Measurements from ENCODE around the gene DAND5.
"Not testable (repeated sequence)": the region's sequence is repeated elsewhere in the genome, so short reads cannot be mapped to it uniquely, and the experiment has no call there.

DAND5 gene

GRCh38 chr19:12955996-12956395, 13.4 kb upstream of the DAND5 start:
- CTCF ChIA-PET, result interaction anchor here (1.1 to 4.9 kb wide), 2 partner anchors 9 to 21 kb away, joined by 4 to 47 read pairs; no protein-coding TSS in a partner anchor

GRCh38 chr19:12956446-12957388, 12.7 kb upstream of the DAND5 start, which contains the start of gene GADD45GIP1:
Gene GADD45GIP1, minus strand, starts transcription at chr19:12957223. Its CDS starts 11 bp downstream, at chr19:12957212.
- no peaks in the 10 kb centered on the region for H3K9me3 ChIP-seq (ENCODE audit: control extremely low read depth in 1 of 5, control insufficient read depth in 4 of 5, insufficient read depth in 2 of 5, low read depth in 1 of 5, low read length in 4 of 5)
- peak; percentile 78 to 88 (median 84) for DNase-seq
- no peaks in the 10 kb centered on the region for H3K27me3 ChIP-seq (replicated peaks in 2 of 5; ENCODE audit: control insufficient read depth in 4 of 5, insufficient read depth in 5 of 5, low read length in 4 of 5)
- peak within 1 kb of the TSS; percentile 71 to 96 (median 89) for H3K4me3 ChIP-seq (ENCODE audit: control insufficient read depth in 1 of 7, extremely low read depth in 1 of 7, insufficient read depth in 4 of 7, low read depth in 2 of 7, low read length in 6 of 7)
- peaks cover 4 to 36% (median 18%) of the 10 kb centered on the region in 4 experiments for H3K36me3 ChIP-seq (ENCODE audit: control insufficient read depth in 4 of 4, insufficient read depth in 4 of 4, low read length in 3 of 4)
- POLR2A ChIA-PET, result interaction anchor here (0.6 to 1.7 kb wide), 6 partner anchors 9 to 1286 kb away, joined by 3 to 7 read pairs (median 3); partner anchors contain the start of genes CALR and RAD23A
- H3K4me1 ChIP-seq (ENCODE audit: control extremely low read depth in 1 of 4, control insufficient read depth in 4 of 4, insufficient read depth in 4 of 4, low read length in 3 of 4), result peaks cover 0 to 53% (median 48%) of the 10 kb centered on the region in 4 experiments
- 6% methylated on average over 66 of the region's 84 CpGs for WGBS (ENCODE audit: insufficient coverage)
- H3K27ac ChIP-seq (ENCODE audit: insufficient read depth in 1 of 2, low read depth in 1 of 2, low read length in 2 of 2, poor library complexity in 1 of 2, severe bottlenecking in 2 of 2), result peak within 1 kb of the TSS; percentile 61 to 87
- CTCF ChIA-PET, result interaction anchor here (1.3 to 4.9 kb wide), 2 partner anchors 8 to 70 kb away, joined by 4 to 47 read pairs; partner anchors contain the start of gene KLF1

More at GRCh38 chr19:12955996-12956395, 13.4 kb upstream of the DAND5 start:
- Histone ChIP-seq H3K36me3 (ENCODE audit: control insufficient read depth in 4 of 4, insufficient read depth in 4 of 4, low read length in 3 of 4) (peaks cover 4 to 41% (median 22%) of the 10 kb centered on the region in 4 experiments), H3K9me3 (ENCODE audit: control extremely low read depth in 1 of 5, control insufficient read depth in 4 of 5, insufficient read depth in 2 of 5, low read depth in 1 of 5, low read length in 4 of 5) (no peaks in the 10 kb centered on the region), H3K4me1 (ENCODE audit: control extremely low read depth in 1 of 4, control insufficient read depth in 4 of 4, insufficient read depth in 4 of 4, low read length in 3 of 4) (peaks cover 0 to 53% (median 48%) of the 10 kb centered on the region in 4 experiments), H3K27ac (ENCODE audit: insufficient read depth in 1 of 2, low read depth in 1 of 2, low read length in 2 of 2, poor library complexity in 1 of 2, severe bottlenecking in 2 of 2) (peak overlapping the region in 1 of 2 experiments; percentile 87), H3K4me3 (ENCODE audit: control insufficient read depth in 1 of 7, extremely low read depth in 1 of 7, insufficient read depth in 4 of 7, low read depth in 2 of 7, low read length in 6 of 7) (peak overlapping the region in 6 of 7 experiments; percentile 71 to 96 (median 90)), H3K27me3 (replicated peaks in 2 of 5; ENCODE audit: control insufficient read depth in 4 of 5, insufficient read depth in 5 of 5, low read length in 4 of 5) (no peaks in the 10 kb centered on the region)
- 82% methylated on average over 12 of the region's 12 CpGs for WGBS (ENCODE audit: insufficient coverage)
- no peak for DNase-seq
- POLR2A ChIA-PET, result interaction anchor here (1.3 to 1.7 kb wide), 2 partner anchors 9 to 10 kb away, joined by 4 to 7 read pairs; partner anchors contain the start of gene RAD23A

GRCh38 chr19:12957389-12957952, 11.9 kb upstream of the DAND5 start:
- Histone ChIP-seq H3K4me1 (ENCODE audit: control extremely low read depth in 1 of 4, control insufficient read depth in 4 of 4, insufficient read depth in 4 of 4, low read length in 3 of 4) (peaks cover 0 to 48% (median 43%) of the 10 kb centered on the region in 4 experiments), H3K27ac (ENCODE audit: insufficient read depth in 1 of 2, low read depth in 1 of 2, low read length in 2 of 2, poor library complexity in 1 of 2, severe bottlenecking in 2 of 2) (peak overlapping the region; percentile 61 to 87), H3K4me3 (ENCODE audit: control insufficient read depth in 1 of 7, extremely low read depth in 1 of 7, insufficient read depth in 4 of 7, low read depth in 2 of 7, low read length in 6 of 7) (peak overlapping the region; percentile 71 to 96 (median 89)), H3K36me3 (ENCODE audit: control insufficient read depth in 4 of 4, insufficient read depth in 4 of 4, low read length in 3 of 4) (peaks cover 2 to 28% (median 14%) of the 10 kb centered on the region in 4 experiments)
- POLR2A ChIA-PET, result interaction anchor here (0.7 to 1.3 kb wide), 2 partner anchors 14 to 20 kb away, joined by 3 read pairs; partner anchors contain the start of gene CALR
- WGBS (ENCODE audit: insufficient coverage), result 17% methylated on average over 6 of the region's 31 CpGs
- not testable (repeated sequence) for DNase-seq; H3K9me3 ChIP-seq (ENCODE audit: control extremely low read depth in 1 of 5, control insufficient read depth in 4 of 5, insufficient read depth in 2 of 5, low read depth in 1 of 5, low read length in 4 of 5); H3K27me3 ChIP-seq (replicated peaks in 2 of 5; ENCODE audit: control insufficient read depth in 4 of 5, insufficient read depth in 5 of 5, low read length in 4 of 5)
- CTCF ChIA-PET, result interaction anchor here (1.3 to 4.9 kb wide), 2 partner anchors 7 to 71 kb away, joined by 4 to 47 read pairs; partner anchors contain the start of gene KLF1

- no peak for DNase-seq
- Histone ChIP-seq H3K27me3 (replicated peaks in 2 of 5; ENCODE audit: control insufficient read depth in 4 of 5, insufficient read depth in 5 of 5, low read length in 4 of 5) (no peaks in the 10 kb centered on the region), H3K4me1 (ENCODE audit: control extremely low read depth in 1 of 4, control insufficient read depth in 4 of 4, insufficient read depth in 4 of 4, low read length in 3 of 4) (peaks cover 0 to 29% (median 23%) of the 10 kb centered on the region in 4 experiments), H3K9me3 (ENCODE audit: control extremely low read depth in 1 of 5, control insufficient read depth in 4 of 5, insufficient read depth in 2 of 5, low read depth in 1 of 5, low read length in 4 of 5) (no peaks in the 10 kb centered on the region), H3K4me3 (ENCODE audit: control insufficient read depth in 1 of 7, extremely low read depth in 1 of 7, insufficient read depth in 4 of 7, low read depth in 2 of 7, low read length in 6 of 7) (no peak overlapping the region), H3K27ac (ENCODE audit: insufficient read depth in 1 of 2, low read depth in 1 of 2, low read length in 2 of 2, poor library complexity in 1 of 2, severe bottlenecking in 2 of 2) (no peak overlapping the region), H3K36me3 (ENCODE audit: control insufficient read depth in 4 of 4, insufficient read depth in 4 of 4, low read length in 3 of 4) (peaks cover 2 to 8% (median 5%) of the 10 kb centered on the region in 4 experiments)
- ChIA-PET CTCF (no interaction called here), POLR2A (no interaction called here)
- WGBS (ENCODE audit: insufficient coverage), result 89% methylated on average over 5 of the region's 6 CpGs
These were observed 9.9 kb upstream of the DAND5 start for GRCh38 chr19:12959481-12959880.

- WGBS (ENCODE audit: insufficient coverage), result 0% methylated on average over 31 of the region's 34 CpGs
- H3K9me3 ChIP-seq (ENCODE audit: control extremely low read depth in 1 of 5, control insufficient read depth in 4 of 5, insufficient read depth in 2 of 5, low read depth in 1 of 5, low read length in 4 of 5), result no peaks in the 10 kb centered on the region
- H3K4me3 ChIP-seq (ENCODE audit: control insufficient read depth in 1 of 7, extremely low read depth in 1 of 7, insufficient read depth in 4 of 7, low read depth in 2 of 7, low read length in 6 of 7), result peak overlapping the region; percentile 38 to 87 (median 69)
- ChIA-PET POLR2A (interaction anchor here (0.9 to 1.3 kb wide), 4 partner anchors 9 to 134 kb away, joined by 3 to 8 read pairs (median 4); partner anchors contain the start of genes FARSA and RAD23A), CTCF (interaction anchor here (0.5 to 5.1 kb wide), 41 partner anchors 10 to 203 kb away, joined by 3 to 76 read pairs (median 4); partner anchors contain the start of genes CALR, DNASE2, GADD45GIP1 and IER2)
- DNase-seq, result peak; percentile 73 to 78 (median 76)
- peaks cover 0 to 15% (median 6%) of the 10 kb centered on the region in 4 experiments for H3K4me1 ChIP-seq (ENCODE audit: control extremely low read depth in 1 of 4, control insufficient read depth in 4 of 4, insufficient read depth in 4 of 4, low read length in 3 of 4)
- H3K27me3 ChIP-seq (replicated peaks in 2 of 5; ENCODE audit: control insufficient read depth in 4 of 5, insufficient read depth in 5 of 5, low read length in 4 of 5), result no peaks in the 10 kb centered on the region
- no peaks in the 10 kb centered on the region for H3K36me3 ChIP-seq (ENCODE audit: control insufficient read depth in 4 of 4, insufficient read depth in 4 of 4, low read length in 3 of 4)
- H3K27ac ChIP-seq (ENCODE audit: insufficient read depth in 1 of 2, low read depth in 1 of 2, low read length in 2 of 2, poor library complexity in 1 of 2, severe bottlenecking in 2 of 2), result peak overlapping the region in 1 of 2 experiments; percentile 79
These were observed 4.2 kb upstream of the DAND5 start for GRCh38 chr19:12965017-12965811.

- WGBS (ENCODE audit: insufficient coverage), result 79% methylated on average over 5 of the region's 8 CpGs
These were observed 3.6 kb upstream of the DAND5 start for GRCh38 chr19:12965812-12966135.

More at GRCh38 chr19:12965812-12966135, 3.6 kb upstream of the DAND5 start:
- Histone ChIP-seq H3K27ac (ENCODE audit: insufficient read depth in 1 of 2, low read depth in 1 of 2, low read length in 2 of 2, poor library complexity in 1 of 2, severe bottlenecking in 2 of 2) (no peak overlapping the region), H3K4me3 (ENCODE audit: control insufficient read depth in 1 of 7, extremely low read depth in 1 of 7, insufficient read depth in 4 of 7, low read depth in 2 of 7, low read length in 6 of 7) (peak overlapping the region in 5 of 7 experiments; percentile 62 to 87 (median 70)), H3K27me3 (replicated peaks in 2 of 5; ENCODE audit: control insufficient read depth in 4 of 5, insufficient read depth in 5 of 5, low read length in 4 of 5) (no peaks in the 10 kb centered on the region), H3K9me3 (ENCODE audit: control extremely low read depth in 1 of 5, control insufficient read depth in 4 of 5, insufficient read depth in 2 of 5, low read depth in 1 of 5, low read length in 4 of 5) (no peaks in the 10 kb centered on the region), H3K4me1 (ENCODE audit: control extremely low read depth in 1 of 4, control insufficient read depth in 4 of 4, insufficient read depth in 4 of 4, low read length in 3 of 4) (peaks cover 0 to 15% (median 6%) of the 10 kb centered on the region in 4 experiments), H3K36me3 (ENCODE audit: control insufficient read depth in 4 of 4, insufficient read depth in 4 of 4, low read length in 3 of 4) (no peaks in the 10 kb centered on the region)
- DNase-seq, result no peak
- ChIA-PET POLR2A (interaction anchor here (0.9 to 1.3 kb wide), 4 partner anchors 10 to 134 kb away, joined by 3 to 8 read pairs (median 4); partner anchors contain the start of genes FARSA and RAD23A), CTCF (interaction anchor here (0.7 to 5.1 kb wide), 34 partner anchors 11 to 203 kb away, joined by 3 to 76 read pairs (median 4); partner anchors contain the start of genes CALR, DNASE2, GADD45GIP1 and IER2)
